ENCODE data around the gene TSPAN5.

Gene TSPAN5

DNA sequence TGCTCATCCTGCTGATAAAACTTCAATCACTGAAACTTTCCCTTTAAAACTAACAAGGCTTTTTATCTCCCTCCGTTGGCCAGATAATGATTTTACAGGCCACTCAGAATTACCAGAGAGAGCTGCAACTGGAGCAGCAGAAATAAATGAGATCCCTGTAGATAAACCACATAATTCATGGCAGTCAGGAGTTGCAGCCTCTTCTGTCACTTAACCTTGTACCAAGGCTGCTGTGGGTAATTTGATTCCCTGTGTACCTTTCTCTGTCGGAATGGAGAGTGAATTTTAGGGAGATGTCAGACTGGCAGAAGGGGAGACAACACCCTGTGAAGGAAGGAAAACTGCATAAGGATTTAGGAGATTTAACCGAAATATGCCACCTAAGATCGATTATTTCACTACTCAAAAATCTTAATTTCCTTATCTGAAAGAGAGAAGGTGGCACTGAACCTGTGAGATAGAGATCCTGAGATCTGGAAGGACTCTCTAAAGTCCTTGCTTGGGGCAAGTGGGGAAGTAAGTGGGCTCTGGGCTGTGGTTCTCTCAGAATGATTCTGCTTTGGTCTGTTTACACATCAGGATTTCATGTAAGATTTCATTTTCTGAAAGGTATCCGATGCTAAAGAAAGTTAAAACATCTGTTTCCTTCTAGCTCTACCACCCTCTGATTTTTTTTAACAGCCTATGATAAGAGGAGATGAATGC, 14.3 kb upstream of the TSPAN5 start:
- DNase-seq: no peak

DNA sequence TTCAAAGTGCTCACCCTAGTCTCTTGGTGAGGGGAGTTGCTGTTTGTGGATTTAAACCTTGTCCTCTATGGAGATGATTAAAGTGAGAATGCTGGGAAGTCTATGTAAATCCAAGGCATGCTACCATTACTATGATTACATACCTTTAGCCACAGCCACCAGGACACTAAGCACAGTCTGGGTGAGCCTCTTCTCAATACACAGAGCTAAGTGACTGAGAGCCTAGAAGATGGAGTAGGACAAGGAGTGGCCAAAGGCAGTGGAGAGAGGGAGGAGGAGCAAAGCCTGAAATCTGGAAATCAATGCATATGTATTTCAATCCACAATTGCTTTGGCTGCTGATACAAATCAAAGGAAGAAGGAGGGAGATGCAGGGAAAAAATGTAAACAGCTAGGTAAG, 12.7 kb upstream of the TSPAN5 start:
- DNase-seq: no peak

DNA sequence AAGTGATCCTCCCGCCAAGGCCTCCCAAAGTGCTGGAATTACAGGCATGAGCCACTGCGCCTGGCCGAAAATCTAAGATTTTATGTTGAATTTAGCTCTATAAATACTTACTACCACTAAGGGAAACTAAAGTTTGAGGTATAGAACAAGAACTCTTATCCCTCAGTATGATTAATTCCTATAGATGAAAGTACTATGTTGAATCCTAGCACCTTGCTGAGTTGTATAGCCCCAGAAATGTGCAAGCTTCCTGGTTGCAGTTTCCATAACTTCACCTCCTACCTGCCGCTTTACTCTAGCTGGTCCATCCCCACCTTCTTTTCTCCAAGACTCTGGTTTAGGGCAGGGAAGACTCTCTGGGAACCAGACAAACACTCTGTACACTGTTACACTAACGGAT, 11.8 kb upstream of the TSPAN5 start:
- DNase-seq: no peak

DNA sequence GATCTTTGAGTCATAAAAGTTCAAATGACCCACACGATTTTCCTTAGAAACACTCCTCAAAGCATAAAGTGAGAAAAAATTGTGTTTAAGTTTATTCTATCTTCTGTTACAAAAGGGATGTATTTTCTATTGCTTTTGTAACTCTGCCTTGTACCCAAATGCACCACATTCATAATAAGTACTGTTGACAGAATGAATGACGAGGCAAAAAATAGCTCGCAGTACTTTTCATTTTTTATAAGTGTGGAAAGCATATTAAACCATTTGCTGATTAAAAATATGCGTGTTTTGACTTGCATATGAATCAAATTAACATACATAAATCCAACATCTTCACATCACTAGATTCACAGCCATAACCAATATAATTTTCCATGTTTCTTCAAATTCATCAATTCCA, 11.2 kb upstream of the TSPAN5 start:
- DNase-seq: no peak

DNA sequence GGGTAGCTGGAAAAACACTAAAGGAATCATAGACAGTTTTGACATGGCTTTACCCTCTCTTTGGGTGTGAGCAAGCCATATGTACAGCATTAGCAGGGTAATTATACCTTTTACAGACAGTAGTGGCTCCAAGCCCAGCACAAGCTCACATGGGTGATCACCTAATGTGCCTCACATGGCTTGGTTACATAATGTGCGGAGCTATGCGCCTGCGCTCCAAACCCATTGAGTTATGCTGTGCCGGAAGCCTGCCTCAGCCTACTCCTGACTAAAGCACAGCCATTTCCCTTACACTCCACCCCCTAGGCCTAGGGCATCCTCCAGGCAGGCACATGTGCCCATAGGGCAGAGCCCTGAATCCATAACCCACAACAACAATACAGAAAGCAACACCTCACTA, 6.5 kb upstream of the TSPAN5 start:
- no peak for DNase-seq

DNA sequence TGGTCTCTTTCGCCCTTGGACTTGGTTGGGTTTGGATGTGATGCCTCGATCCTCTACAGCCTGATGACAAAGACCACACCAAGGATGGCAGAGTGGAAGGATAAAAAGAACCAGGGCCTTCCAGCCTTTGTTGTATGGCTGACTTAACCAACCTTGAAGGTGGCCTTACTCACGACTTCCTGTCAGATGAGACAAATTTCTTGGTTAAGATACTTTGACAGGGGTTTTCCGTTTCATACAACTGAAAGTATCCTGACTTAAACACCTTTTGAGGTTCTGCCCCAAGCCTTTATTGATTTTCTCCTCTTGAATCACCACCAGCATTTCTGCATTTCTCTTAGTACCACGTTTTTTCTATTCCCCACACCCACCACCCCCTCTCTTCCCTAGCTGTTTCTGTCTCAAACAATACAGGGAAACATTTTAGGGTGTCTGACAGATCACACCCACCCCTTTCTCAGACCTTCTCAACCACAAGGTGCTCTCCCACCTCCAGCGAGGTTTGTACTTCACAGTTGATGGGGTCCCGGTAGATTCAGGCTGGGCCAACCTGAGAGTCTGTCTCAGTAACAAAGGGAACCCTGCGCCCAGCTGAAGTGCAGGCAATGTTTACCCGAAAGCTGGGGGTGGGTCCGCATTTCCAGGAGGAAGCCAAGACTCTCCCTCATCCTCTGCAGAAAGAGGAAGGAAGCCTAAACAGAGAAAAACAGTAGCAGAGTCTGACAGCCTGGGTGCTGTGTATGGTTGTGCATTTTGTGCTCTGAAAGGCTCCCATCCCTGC, 5.0 kb upstream of the TSPAN5 start:
- DNase-seq: peak; percentile 53 to 82

DNA sequence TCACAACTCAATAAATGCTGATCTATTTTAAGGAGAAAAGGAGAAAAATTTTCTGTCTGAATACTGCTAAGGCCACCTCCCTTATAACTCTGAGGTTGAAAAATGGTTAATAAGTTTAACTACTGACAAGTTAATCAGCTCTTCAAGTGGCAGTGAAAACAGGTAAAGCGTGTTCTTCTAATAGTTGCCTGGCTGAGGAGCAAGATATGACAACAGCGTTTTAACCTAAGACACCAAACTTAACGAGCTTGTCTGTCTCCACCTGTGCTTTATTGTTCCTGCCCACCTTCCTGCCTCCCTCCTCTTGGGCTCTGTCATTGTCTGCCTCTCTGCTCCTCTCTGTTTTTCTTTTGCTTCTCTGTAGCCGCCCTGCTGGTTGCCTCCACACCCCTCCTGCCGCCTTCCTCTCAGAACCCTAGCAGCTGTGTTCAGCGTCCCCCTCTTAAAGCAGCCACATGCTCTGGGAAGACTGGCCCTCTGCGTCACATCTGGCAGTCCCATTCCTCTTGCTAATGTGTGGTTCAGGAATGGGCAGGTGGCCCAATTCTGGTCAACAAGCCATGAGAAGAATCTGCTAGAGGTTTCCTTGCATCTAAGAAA, 4.3 kb upstream of the TSPAN5 start:
- DNase-seq: peak; percentile 26 to 50

DNA sequence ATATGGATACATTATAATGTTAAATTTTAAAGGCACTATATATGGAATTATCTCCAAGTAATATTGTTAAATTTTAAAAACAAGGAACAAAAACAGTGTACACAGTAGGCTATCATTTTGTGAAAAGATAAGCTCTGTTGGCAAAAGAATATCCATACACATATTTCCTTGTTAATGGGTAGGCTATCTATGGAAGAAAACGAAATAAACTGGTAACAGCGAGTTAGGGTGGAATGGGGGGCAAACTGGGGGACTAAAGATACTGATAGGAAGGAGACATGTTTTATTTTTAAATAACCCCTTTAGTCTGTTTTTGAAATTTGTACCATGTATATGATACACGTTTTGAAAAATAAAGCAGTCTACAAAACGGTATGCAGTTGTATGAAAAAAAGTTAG, 3.6 kb upstream of the TSPAN5 start:
- no peak for DNase-seq

DNA sequence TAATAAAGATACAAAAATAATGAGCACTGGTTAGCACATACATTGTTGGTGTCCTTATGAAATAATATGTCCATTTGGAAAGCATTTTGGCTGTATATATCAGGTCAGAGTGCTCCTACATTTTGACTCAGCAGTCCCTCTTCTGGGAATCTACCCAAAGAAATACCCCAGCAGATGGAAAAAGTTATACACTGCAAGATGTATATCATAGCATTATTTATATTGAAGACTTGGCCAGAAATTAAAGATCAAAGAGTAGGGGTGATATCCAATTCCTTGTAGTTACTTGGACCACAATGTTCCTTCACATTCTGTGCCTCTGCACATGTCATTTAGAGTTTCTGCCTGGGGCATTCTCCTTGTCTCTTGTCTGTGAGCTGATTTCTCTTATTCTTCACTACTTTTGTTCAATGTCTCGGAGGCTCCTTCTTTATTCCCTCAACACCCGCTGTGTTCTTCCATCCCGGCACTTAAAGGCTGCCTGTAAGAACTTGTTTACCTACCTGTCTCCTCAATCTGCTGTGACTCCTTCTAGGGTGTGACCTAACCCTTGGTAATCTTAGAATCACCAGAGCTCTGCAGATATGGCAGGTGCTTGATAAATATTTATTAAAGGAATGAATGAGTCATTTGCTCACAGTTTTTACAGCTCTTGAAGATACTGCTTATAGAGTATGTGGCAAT, 3.1 kb upstream of the TSPAN5 start:
- no peak for DNase-seq

DNA sequence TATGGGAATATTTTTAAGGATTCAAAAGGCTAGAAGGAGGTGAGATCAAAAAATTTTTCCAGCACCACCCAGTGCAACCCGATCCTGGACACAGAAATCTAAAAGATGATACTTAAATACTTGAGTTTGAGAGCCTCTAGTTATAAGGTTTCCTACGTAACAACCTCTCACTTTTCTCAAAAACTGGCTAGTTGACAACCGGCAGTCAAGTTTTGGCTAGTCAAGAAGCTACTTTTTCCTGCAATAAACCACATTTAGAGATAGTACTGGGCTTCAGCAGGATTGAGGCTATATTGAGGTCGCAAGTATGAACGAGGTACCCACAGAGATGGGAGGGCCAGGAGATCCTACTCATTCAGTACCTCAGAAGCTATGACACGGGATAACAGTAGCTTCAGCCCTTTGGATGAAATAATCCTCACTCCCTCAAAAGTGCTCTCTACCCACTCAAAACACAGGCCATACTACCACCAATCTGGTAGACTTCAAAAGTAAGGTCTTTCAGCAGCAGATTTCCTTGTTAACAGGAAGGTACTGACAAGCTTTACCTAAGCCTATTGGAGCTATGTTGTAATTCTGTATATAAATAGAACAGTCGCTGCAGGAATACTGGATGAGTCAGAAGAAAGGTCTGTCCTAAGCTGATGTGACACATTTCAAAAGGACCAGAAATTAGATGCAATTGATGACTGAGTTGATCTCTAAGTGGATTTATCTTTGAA, 1.5 kb upstream of the TSPAN5 start:
- no peak for DNase-seq

DNA sequence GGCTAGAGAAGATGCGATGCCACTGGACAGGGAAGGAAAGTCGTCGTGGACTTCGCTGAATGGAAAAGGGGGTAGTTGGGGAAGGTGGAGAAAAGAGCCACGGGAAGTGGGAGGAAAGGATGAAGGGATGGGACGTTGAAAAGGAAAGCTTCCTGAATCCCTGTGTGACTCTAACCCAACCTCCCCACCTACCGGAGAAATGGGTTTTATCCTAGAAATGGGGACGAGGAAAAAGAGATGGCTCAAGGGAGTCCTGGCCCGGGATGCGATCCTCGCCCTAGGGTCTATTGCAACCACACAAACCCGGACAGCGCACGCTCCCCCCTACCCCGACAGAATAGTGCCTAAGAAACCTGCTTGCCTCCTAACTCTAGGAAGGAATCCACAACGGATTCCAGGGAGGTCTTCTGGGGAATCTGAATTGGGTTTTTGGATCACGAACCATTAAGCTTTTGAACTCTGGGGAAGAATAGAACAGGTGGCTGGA, 738 bp upstream of the TSPAN5 start:
- DNase-seq: no peak

DNA sequence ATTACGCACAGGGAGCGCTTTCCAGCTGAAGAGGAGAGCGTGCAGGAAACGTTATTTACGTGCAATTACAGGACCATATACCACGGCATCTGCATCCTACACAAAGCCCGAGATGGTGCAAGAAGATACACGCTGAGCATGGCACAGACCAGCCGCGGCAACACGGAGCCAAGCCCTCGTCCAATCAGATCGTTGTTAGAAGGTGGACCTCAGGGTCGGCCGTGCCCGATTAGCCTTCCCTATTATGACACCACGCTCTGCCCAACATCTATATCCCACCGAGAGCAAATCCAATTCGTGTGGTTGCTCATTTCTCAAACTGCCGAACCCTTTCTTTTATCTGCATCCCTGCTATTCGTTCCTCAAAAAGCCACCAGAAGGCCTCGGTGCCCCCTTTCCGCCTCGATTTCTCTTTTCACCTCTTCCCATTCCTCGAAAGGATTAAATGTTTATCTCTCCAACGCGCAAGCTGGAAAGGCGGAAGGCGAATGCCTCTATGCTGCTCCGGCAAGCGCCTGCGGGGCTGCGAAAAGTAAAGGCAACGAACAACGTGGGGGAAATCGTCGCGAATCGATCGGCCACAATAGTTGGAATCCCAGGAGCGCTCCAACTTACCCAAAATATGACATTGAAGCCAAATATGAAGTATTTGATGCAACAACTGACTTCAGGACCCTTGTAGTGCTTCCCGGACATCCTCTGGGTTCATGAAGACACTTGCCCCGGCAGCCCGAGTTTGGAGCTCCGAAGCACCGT, 702 bp downstream of the TSPAN5 start:
- peak; percentile 11 to 46 for DNase-seq

DNA sequence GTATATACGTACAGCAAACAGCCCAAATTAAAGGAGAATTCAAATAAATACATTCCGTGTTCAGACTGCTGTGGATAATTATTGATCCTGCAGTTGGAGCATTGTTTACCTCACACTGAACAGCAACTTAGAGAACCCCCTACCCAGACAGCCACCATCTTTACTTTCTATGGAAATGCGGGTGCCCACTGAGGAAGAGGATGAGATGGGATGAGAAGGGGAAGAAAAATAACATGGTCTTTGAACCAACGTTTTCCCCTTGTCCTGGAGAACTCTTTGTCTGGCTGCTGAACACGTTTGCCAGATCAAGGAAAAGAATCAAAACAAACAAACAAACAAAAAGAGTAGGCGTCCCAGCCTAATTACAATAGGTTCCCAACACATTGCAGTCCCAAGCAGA, 1.5 kb downstream of the TSPAN5 start:
- no peak for DNase-seq

DNA sequence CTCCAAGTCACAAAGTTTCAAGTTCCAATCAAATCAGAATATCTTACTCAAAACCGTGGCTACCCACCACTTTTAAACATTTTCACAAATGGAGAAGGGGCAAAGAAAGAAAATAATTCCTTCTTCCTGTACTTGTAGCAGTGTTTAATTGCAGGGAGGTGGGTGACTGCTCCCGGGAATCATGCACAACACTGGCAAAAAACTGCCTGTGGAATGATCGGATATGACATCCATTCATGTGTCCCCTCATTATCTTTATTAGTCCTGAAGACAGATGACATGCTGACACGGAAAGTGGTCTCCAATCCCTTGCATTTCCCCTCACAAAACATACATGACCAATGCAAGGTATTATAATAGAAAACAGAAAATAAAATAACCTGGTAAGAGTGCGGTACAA, 2.0 kb downstream of the TSPAN5 start:
- no peak for DNase-seq

DNA sequence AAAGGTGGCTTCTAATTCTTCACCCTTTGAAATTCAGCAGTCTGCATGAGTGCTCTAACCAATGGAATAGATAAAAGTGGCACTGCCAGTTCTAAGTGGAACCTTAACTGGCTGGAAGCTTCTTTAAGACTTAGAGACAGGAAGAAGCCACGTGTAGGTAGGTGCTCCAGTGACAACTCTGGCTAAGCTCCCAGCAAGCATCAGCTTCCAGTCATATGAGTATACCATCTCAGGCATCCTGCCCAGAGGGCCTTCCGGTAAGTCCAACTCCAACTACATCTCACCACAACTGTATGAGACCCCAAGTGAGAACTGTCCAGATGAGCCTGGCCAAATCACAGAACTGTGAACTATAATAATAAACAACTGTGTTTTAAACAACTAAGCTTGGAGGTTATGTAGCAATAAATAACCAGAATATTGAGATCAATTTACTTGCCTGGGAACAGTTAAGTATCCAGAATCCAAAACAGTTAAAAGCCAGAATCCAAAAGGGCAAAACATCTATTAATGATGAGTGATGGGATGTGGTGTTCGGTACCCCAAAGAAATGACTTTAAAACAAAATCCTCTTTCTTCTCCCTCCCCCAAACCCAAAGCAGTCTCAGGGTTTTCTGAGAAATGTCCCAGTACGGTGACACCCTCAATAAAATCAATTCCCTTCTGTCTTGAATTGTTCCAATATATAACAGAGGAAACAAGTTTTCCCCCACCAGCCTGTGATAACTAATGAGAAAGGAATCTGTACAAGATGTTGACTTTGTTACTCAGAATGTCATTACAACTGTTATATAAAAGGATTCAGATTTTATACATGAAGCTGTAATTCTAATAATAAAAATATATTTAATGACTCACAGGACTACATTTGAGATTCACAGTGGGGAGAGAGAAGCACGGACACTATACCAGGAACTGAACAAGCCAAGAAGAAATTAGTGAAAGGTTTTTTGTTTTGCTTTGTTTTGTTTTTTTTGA, 4.2 kb downstream of the TSPAN5 start:
- no peak for DNase-seq

DNA sequence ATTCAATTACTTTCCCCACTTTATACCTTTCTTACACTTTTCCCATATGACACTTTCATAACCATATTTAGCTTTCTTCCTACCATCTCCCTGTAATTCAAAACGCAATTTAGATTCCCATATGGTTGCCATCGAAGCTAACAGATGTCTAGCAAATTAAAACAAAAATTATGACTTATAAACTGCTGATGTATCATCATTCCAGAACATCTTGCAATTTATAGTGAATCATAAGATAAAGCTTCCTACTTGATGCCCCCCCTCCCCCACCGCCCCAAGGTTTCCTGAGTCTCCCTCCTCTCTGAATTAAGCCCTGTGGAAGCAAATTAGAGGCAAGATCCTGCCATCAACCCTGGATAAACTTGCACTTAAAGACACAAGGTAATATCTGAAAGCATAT, 5.4 kb downstream of the TSPAN5 start:
- no peak for DNase-seq

DNA sequence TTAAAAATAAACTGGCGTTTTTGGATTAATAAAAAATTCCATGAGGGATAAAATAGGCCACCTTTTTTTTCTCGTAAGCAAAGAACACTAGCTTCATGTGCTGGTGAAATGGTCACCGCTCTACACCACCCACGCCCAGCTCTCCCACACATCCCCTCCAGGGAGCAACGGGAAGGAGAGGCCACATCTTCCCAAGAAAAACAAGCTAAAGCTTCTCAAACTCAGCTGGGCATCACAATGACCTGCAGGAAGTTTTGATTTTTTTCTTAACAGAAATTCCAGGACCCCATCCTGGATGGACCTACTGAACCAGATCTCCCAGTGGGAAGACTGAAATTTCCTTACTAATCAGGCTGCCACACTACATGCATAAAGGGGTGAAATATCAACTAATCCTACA, 9.8 kb downstream of the TSPAN5 start:
- no peak for DNase-seq

DNA sequence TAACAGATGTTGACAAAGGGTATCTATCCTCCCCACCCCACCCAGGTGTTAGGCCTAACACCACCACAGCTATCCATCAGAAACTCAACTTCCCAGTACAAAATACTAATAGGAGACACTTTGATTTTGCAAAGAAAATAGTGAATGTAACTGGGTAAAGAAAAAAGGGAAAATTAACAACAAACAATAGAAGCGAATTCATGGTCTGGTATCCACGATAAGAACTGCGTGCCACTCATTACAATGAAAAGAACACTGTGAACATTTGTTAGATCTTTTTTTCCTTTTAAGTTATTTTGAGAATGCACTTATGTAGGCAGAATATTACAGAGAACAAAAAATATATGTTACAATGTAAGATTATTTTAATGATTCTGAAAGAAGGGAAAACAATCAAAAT, 12.0 kb downstream of the TSPAN5 start:
- DNase-seq: no peak

DNA sequence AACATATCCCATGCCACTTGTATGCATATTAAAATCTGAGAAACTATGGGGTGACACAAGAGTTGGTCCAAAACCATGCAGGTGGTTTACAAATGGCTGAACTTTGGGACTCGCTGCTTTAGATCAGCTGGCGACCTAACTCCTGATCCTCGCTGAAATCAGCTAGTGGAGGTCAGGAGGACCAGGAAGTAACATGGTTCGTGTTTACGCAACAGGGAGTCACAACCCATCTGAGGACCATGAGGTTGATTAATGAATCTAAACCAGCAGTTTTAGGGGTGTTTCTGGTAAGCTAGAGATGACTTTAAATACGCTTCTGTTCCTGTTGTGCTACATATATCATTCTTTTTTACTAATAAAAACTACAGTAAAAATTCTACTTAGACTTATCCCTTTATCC, 12.9 kb downstream of the TSPAN5 start:
- DNase-seq: no peak

DNA sequence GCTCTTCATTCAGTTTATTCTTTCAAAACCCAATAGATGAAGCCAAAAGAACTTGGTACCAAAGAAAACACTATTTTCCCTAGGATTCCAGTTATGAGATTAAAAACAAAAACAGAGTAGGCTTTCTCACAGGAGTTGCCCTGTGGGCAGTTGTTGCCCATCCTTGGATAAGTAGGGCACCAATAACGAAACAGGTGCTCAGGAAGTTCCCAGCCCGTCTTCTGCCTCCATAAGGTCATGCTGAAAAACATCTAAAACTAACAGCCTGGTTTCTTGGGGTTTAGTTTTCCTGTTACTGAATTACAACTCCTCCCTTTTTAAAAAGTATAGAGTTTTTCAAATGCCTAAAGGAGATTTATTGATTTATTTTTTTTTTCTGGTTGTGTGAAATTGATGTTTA, 14.7 kb downstream of the TSPAN5 start:
- peak in 1 of 2 donors; percentile 42 for DNase-seq

DNA sequence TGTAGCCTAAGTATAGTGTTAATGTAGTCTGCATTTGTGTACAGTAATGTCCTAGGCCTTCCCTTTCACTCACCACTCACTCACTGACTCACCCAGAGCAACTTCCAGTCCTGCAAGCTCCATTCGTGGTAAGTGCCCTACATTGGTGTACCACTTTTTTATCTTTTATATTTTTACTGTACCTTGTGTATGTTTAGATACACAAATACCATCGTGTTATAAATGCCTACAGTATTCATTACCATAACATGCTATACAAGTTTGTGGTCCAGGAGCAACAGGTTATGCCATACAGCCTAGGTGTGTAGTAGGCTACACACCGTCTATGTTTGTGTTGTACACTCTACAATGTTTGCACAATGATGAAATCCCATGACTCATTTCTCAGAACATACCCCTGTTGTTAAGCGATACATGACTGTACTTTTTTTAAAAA, 15.4 kb downstream of the TSPAN5 start:
- no peak for DNase-seq
